ENCODE results near the gene SF3B6.

Gene SF3B6

GRCh38 chr2:24018241-24018640 is 57.9 kb downstream of the SF3B6 start:
- no peak for DNase-seq

GRCh38 chr2:24017711-24018110 is 58.4 kb downstream of the SF3B6 start:
- DNase-seq: no peak

All from NCI-H345 (cell line).